Measurements from ENCODE around the gene NCOA6. TPM values are rescaled to one million over a fixed set of nuclear protein-coding genes. Genes with fewer than 3 reads are reported as not detected.

Gene NCOA6
- total RNA-seq, 1 donor from 2014 or later: 21.1 TPM

GRCh38 chr20:34859826-34860545, 34.5 kb upstream of the NCOA6 start:
- Histone ChIP-seq H3K4me2 (ENCODE audit: low read length) (no peak overlapping the region), H3K36me3 (ENCODE audit: insufficient read depth, low read length) (peaks cover 2% of the 10 kb centered on the region), H3K4me1 (ENCODE audit: insufficient read depth, low read length) (no peaks in the 10 kb centered on the region), H3K27me3 (ENCODE audit: insufficient read depth, low read length) (no peaks in the 10 kb centered on the region), H3K27ac (ENCODE audit: low read depth, low read length) (no peak overlapping the region), H3K79me2 (ENCODE audit: insufficient read depth, low read length) (no peaks in the 10 kb centered on the region), H3K9me3 (ENCODE audit: insufficient read depth, low read depth, low read length) (no peaks in the 10 kb centered on the region), H4K20me1 (ENCODE audit: insufficient read depth, low read length) (peaks cover 13% of the 10 kb centered on the region), H3K4me3 (ENCODE audit: insufficient read depth, low read depth, low read length) (no peak overlapping the region), H3K9ac (ENCODE audit: low read length) (no peak overlapping the region), H2AFZ (ENCODE audit: low read depth, low read length) (no peak overlapping the region)
- no peak for TF ChIP-seq CTCF (IDR thresholded peaks at IDR 0.05; ENCODE audit: insufficient read depth, low read depth, low read length)
- TF ChIP-seq EZH2 (IDR thresholded peaks at IDR 0.05; ENCODE audit: insufficient read depth, low read length): no peak
- Mint-ChIP-seq H3K4me1 (ENCODE audit: low read depth, unreplicated experiment) (no peaks in the 10 kb centered on the region), H3K27me3 (ENCODE audit: low read depth, unreplicated experiment) (no peaks in the 10 kb centered on the region), H3K36me3 (ENCODE audit: low read depth, unreplicated experiment) (peaks cover 18% of the 10 kb centered on the region), H3K27ac (ENCODE audit: unreplicated experiment) (no peak overlapping the region), H3K9me3 (ENCODE audit: unreplicated experiment) (no peaks in the 10 kb centered on the region), H3K4me3 (ENCODE audit: unreplicated experiment) (no peak overlapping the region)
- no peak for DNase-seq (ENCODE audit: low read depth)
- FAIRE-seq: no peak

GRCh38 chr20:34859367-34859766, 33.9 kb upstream of the NCOA6 start:
- no peak overlapping the region for H3K27ac Mint-ChIP-seq (ENCODE audit: unreplicated experiment)
- H3K27me3 Mint-ChIP-seq (ENCODE audit: low read depth, unreplicated experiment): no peaks in the 10 kb centered on the region
- Histone ChIP-seq H3K4me3 (ENCODE audit: insufficient read depth, low read depth, low read length) (no peak overlapping the region), H3K36me3 (ENCODE audit: insufficient read depth, low read length) (peaks cover 2% of the 10 kb centered on the region), H3K9ac (ENCODE audit: low read length) (no peak overlapping the region), H3K27me3 (ENCODE audit: insufficient read depth, low read length) (no peaks in the 10 kb centered on the region), H4K20me1 (ENCODE audit: insufficient read depth, low read length) (peaks cover 13% of the 10 kb centered on the region), H3K4me1 (ENCODE audit: insufficient read depth, low read length) (no peaks in the 10 kb centered on the region), H2AFZ (ENCODE audit: low read depth, low read length) (no peak overlapping the region), H3K27ac (ENCODE audit: low read depth, low read length) (no peak overlapping the region), H3K4me2 (ENCODE audit: low read length) (no peak overlapping the region), H3K9me3 (ENCODE audit: insufficient read depth, low read depth, low read length) (no peaks in the 10 kb centered on the region), H3K79me2 (ENCODE audit: insufficient read depth, low read length) (no peaks in the 10 kb centered on the region)
- FAIRE-seq (no peak), DNase-seq (ENCODE audit: low read depth) (no peak)
- H3K9me3 Mint-ChIP-seq (ENCODE audit: unreplicated experiment): no peaks in the 10 kb centered on the region
- H3K36me3 Mint-ChIP-seq (ENCODE audit: low read depth, unreplicated experiment): peaks cover 21% of the 10 kb centered on the region
- TF ChIP-seq EZH2 (IDR thresholded peaks at IDR 0.05; ENCODE audit: insufficient read depth, low read length): no peak
- no peak for TF ChIP-seq CTCF (IDR thresholded peaks at IDR 0.05; ENCODE audit: insufficient read depth, low read depth, low read length)
- H3K4me1 Mint-ChIP-seq (ENCODE audit: low read depth, unreplicated experiment): no peaks in the 10 kb centered on the region
- no peak overlapping the region for H3K4me3 Mint-ChIP-seq (ENCODE audit: unreplicated experiment)

- H4K20me1 ChIP-seq (ENCODE audit: insufficient read depth, low read length): no peaks in the 10 kb centered on the region
- no peak overlapping the region for H3K4me2 ChIP-seq (ENCODE audit: low read length)
- DNase-seq (ENCODE audit: low read depth) (no peak), FAIRE-seq (no peak)
- H3K27me3 Mint-ChIP-seq (ENCODE audit: low read depth, unreplicated experiment): no peaks in the 10 kb centered on the region
- no peaks in the 10 kb centered on the region for H3K4me1 Mint-ChIP-seq (ENCODE audit: low read depth, unreplicated experiment)
- no peaks in the 10 kb centered on the region for H3K9me3 ChIP-seq (ENCODE audit: insufficient read depth, low read depth, low read length)
- H3K27ac Mint-ChIP-seq (ENCODE audit: unreplicated experiment): no peak overlapping the region
- peaks cover 11% of the 10 kb centered on the region for H3K36me3 ChIP-seq (ENCODE audit: insufficient read depth, low read length)
- H3K4me3 Mint-ChIP-seq (ENCODE audit: unreplicated experiment): no peak overlapping the region
- H3K4me3 ChIP-seq (ENCODE audit: insufficient read depth, low read depth, low read length): no peak overlapping the region
- H3K36me3 Mint-ChIP-seq (ENCODE audit: low read depth, unreplicated experiment): peaks cover 17% of the 10 kb centered on the region
- no peak overlapping the region for H3K27ac ChIP-seq (ENCODE audit: low read depth, low read length)
- H3K79me2 ChIP-seq (ENCODE audit: insufficient read depth, low read length): no peaks in the 10 kb centered on the region
- no peak overlapping the region for H2AFZ ChIP-seq (ENCODE audit: low read depth, low read length)
- H3K4me1 ChIP-seq (ENCODE audit: insufficient read depth, low read length): no peaks in the 10 kb centered on the region
- TF ChIP-seq CTCF (IDR thresholded peaks at IDR 0.05; ENCODE audit: insufficient read depth, low read depth, low read length) (no peak), EZH2 (IDR thresholded peaks at IDR 0.05; ENCODE audit: insufficient read depth, low read length) (no peak)
- peaks cover 2% of the 10 kb centered on the region for H3K9me3 Mint-ChIP-seq (ENCODE audit: unreplicated experiment)
- no peak overlapping the region for H3K9ac ChIP-seq (ENCODE audit: low read length)
- no peaks in the 10 kb centered on the region for H3K27me3 ChIP-seq (ENCODE audit: insufficient read depth, low read length)
These were observed 26.8 kb upstream of the NCOA6 start for GRCh38 chr20:34852298-34852697.
